Mesendoderm (in vitro differentiated cells): ENCODE data around the gene SPATA7. TPM values are rescaled to one million over a fixed set of nuclear protein-coding genes. Genes with fewer than 3 reads are reported as not detected.

ENCODE experiments used
- DNase-seq: peaks from one replicate; pipeline ENCODE4 v3.0.0; 2013
- H2AK5ac ChIP-seq: 2 replicates; pipeline ENCODE4 v1.6.1; 2013; ENCODE audit warnings: low read length, inconsistent platforms
- H2BK120ac ChIP-seq: 2 replicates; pipeline ENCODE4 v1.6.1; 2013; ENCODE audit warnings: low read depth, mild to moderate bottlenecking, low read length, moderate library complexity, mixed read lengths
- H2BK15ac ChIP-seq: replicated peaks from 2 replicates; pipeline ENCODE4 v1.6.1; 2013; ENCODE audit warnings: low read depth, mild to moderate bottlenecking, moderate library complexity
- H2BK5ac ChIP-seq: 2 replicates; pipeline ENCODE4 v1.6.1; 2013; ENCODE audit warnings: low read length, inconsistent platforms
- H3K18ac ChIP-seq: 2 replicates; pipeline ENCODE4 v1.6.1; 2013; ENCODE audit warnings: mild to moderate bottlenecking, low read length, mixed read lengths
- H3K23ac ChIP-seq: one replicate; pipeline ENCODE4 v1.6.1; 2013; ENCODE audit warnings: low read length
- H3K27ac ChIP-seq: 2 replicates; pipeline ENCODE4 v1.5.1; 2013; ENCODE audit warnings: low read depth, mild to moderate bottlenecking, inconsistent platforms, low read length, moderate library complexity
- H3K27me3 ChIP-seq: 2 replicates; pipeline ENCODE4 v1.6.1; 2013; ENCODE audit warnings: low read length, control low read depth, mild to moderate bottlenecking, inconsistent platforms; ENCODE audit not compliant: insufficient read depth, poor library complexity
- H3K36me3 ChIP-seq: 2 replicates; pipeline ENCODE4 v1.6.1; 2013; ENCODE audit warnings: low read length, inconsistent platforms; ENCODE audit not compliant: control insufficient read depth, insufficient read depth
- H3K4ac ChIP-seq: one replicate; pipeline ENCODE4 v1.6.1; 2013; ENCODE audit warnings: low read depth, mild to moderate bottlenecking, low read length, moderate library complexity
- H3K4me1 ChIP-seq: 2 replicates; pipeline ENCODE4 v1.6.1; 2013; ENCODE audit warnings: low read depth, low read length, inconsistent platforms; ENCODE audit not compliant: control insufficient read depth
- H3K4me2 ChIP-seq: 2 replicates; pipeline ENCODE4 v1.6.1; 2013; ENCODE audit warnings: low read length
- H3K4me3 ChIP-seq: 2 replicates; pipeline ENCODE4 v1.5.1; 2013; ENCODE audit warnings: mild to moderate bottlenecking, low read length
- H3K56ac ChIP-seq: one replicate; pipeline ENCODE4 v1.6.1; 2013; ENCODE audit warnings: low read length
- H3K79me1 ChIP-seq: 2 replicates; pipeline ENCODE4 v1.6.1; 2013; ENCODE audit warnings: low read length, inconsistent platforms
- H3K79me2 ChIP-seq: 2 replicates; pipeline ENCODE4 v1.6.1; 2013; ENCODE audit warnings: mild to moderate bottlenecking, low read length; ENCODE audit not compliant: control insufficient read depth, insufficient read depth
- H3K9ac ChIP-seq: 2 replicates; pipeline ENCODE4 v1.6.1; 2013; ENCODE audit warnings: low read length, inconsistent platforms
- H4K5ac ChIP-seq: one replicate; pipeline ENCODE4 v1.6.1; 2013; ENCODE audit warnings: low read length
- H4K8ac ChIP-seq: one replicate; pipeline ENCODE4 v1.6.1; 2013; ENCODE audit warnings: low read depth, mild to moderate bottlenecking, control low read depth, low read length, moderate library complexity
- WGBS: extraction: QIAGEN DNeasy Blood & Tissue Kit; methylation state at CpG from one replicate; pipeline ENCODE4 v1.1.7; 2013; ENCODE audit warnings: low lambda C conversion rate, missing lambda C conversion rate; ENCODE audit not compliant: insufficient coverage; ENCODE audit errors: extremely low coverage; 5-methylcytosine and 5-hydroxymethylcytosine counted together
- polyA plus RNA-seq, 2 experiments: library from polyadenylated mRNA; stranded (reverse); fragments of 200-250 nt; gene quantifications; one replicate each; pipeline ENCODE4 v1.2.3, GENCODE V29; 2013

The SPATA7 gene, protein sequence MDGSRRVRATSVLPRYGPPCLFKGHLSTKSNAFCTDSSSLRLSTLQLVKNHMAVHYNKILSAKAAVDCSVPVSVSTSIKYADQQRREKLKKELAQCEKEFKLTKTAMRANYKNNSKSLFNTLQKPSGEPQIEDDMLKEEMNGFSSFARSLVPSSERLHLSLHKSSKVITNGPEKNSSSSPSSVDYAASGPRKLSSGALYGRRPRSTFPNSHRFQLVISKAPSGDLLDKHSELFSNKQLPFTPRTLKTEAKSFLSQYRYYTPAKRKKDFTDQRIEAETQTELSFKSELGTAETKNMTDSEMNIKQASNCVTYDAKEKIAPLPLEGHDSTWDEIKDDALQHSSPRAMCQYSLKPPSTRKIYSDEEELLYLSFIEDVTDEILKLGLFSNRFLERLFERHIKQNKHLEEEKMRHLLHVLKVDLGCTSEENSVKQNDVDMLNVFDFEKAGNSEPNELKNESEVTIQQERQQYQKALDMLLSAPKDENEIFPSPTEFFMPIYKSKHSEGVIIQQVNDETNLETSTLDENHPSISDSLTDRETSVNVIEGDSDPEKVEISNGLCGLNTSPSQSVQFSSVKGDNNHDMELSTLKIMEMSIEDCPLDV
- polyA plus RNA-seq (2013, experiment 1 of 2): 4.0 TPM
- polyA plus RNA-seq (2013, experiment 2 of 2): 4.0 TPM

DNA sequence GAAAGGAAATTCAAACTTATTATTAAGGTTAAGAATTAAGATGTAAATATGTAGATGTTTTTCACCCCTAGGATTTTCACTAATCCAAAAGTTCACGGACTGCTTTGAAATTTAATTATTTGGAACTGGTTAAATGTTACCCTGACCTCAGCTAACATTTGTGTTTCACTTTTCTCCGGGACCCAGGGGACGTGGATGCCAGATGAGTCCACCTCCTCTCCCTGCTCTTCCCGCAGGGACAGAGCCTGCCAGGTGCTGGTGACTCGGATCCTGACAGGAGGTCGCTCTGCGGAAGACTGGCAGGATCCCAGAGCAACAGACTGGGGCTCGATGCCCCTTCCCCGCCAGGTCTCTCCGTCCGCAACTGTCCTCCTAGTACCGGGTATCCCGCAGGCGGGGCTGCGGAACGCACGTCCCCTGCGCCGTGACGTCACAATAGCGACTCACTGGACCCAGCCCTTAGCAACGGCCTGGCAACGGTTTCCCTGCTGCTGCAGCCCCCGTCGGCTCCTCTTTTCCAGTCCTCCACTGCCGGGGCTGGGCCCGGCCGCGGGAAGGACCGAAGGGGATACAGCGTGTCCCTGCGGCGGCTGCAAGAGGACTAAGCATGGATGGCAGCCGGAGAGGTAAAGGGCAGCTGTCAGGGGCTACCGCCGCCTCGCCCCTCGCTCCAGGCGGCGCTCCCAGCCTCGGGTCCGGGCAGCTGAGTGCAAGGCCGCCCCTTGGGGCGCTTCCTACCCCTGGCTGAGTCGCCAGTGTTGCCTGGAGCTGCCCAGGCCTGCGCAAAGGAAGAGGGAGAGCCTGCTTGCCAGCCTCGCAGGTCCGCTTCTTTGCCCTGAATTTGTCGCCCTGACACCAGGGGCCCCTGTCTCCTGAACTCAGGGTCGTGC lies at the start of gene SPATA7:
TSS of gene SPATA7 (plus strand) at position 446 of the 890 bp plus-strand sequence. CDS start at position 608, 162 bp downstream.
- no peak within 1 kb of the TSS for H4K5ac ChIP-seq
- peak within 1 kb of the TSS; percentile 90 for H3K56ac ChIP-seq
- H3K4ac ChIP-seq: no peak within 1 kb of the TSS
- H3K79me1 ChIP-seq: no peaks in the 10 kb centered on the region
- H2BK120ac ChIP-seq: no peak within 1 kb of the TSS
- no peak within 1 kb of the TSS for H2BK5ac ChIP-seq
- H3K36me3 ChIP-seq: no peaks in the 10 kb centered on the region
- peak within 1 kb of the TSS; percentile 87 for H3K4me2 ChIP-seq
- no peak within 1 kb of the TSS for H4K8ac ChIP-seq
- peak within 1 kb of the TSS; percentile 34 for H3K23ac ChIP-seq
- no peak within 1 kb of the TSS for H2AK5ac ChIP-seq
- H3K27ac ChIP-seq: no peak within 1 kb of the TSS
- H2BK15ac ChIP-seq: no peak within 1 kb of the TSS
- DNase-seq: peak; percentile 96
- H3K4me1 ChIP-seq: no peaks in the 10 kb centered on the region
- no CpG with 5 or more reads among the region's 50 CpGs for WGBS
- no peaks in the 10 kb centered on the region for H3K27me3 ChIP-seq
- peak within 1 kb of the TSS; percentile 78 for H3K4me3 ChIP-seq
- peak within 1 kb of the TSS; percentile 84 for H3K9ac ChIP-seq
- H3K79me2 ChIP-seq: no peaks in the 10 kb centered on the region
- H3K18ac ChIP-seq: no peak within 1 kb of the TSS

GRCh38 chr14:88340357-88340756 lies 45.1 kb upstream of the SPATA7 start:
- Histone ChIP-seq H2BK15ac (no peak overlapping the region), H3K56ac (no peak overlapping the region), H3K27me3 (no peaks in the 10 kb centered on the region), H3K9ac (no peak overlapping the region), H3K4me1 (no peaks in the 10 kb centered on the region), H3K23ac (no peak overlapping the region), H3K4me3 (no peak overlapping the region), H3K79me1 (no peaks in the 10 kb centered on the region), H3K27ac (no peak overlapping the region), H2AK5ac (no peak overlapping the region), H2BK120ac (no peak overlapping the region), H3K4me2 (no peak overlapping the region), H4K5ac (no peak overlapping the region), H3K36me3 (no peaks in the 10 kb centered on the region), H3K4ac (no peak overlapping the region), H2BK5ac (no peak overlapping the region), H3K79me2 (no peaks in the 10 kb centered on the region), H3K18ac (no peak overlapping the region), H4K8ac (no peak overlapping the region)
- DNase-seq: no peak

DNA sequence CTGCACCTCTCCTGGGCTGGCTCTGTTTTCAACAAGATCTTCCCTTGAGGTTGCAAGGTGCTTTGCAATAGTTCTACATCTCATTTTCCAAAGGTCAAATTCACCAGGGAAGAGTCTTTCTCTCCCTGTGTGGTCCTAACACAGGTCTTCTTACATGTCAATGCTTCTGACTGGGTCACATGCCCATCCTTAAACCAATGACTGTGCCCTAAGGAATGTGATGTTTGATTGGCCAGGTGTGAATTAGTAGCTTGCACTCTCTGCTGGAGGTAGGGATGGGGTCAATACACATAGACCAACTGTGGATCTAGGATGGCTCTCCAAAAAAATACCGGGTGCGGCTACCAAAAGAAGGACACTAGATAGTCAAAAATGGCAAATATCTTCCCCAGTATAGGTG lies 42.5 kb upstream of the SPATA7 start:
- Histone ChIP-seq H3K27me3 (no peaks in the 10 kb centered on the region), H2BK120ac (no peak overlapping the region), H3K4me1 (no peaks in the 10 kb centered on the region), H4K5ac (no peak overlapping the region), H3K27ac (no peak overlapping the region), H2BK15ac (no peak overlapping the region), H3K4me3 (no peak overlapping the region), H3K4me2 (no peak overlapping the region), H3K9ac (no peak overlapping the region), H3K23ac (no peak overlapping the region), H3K79me2 (no peaks in the 10 kb centered on the region), H3K18ac (no peak overlapping the region), H3K79me1 (no peaks in the 10 kb centered on the region), H3K4ac (no peak overlapping the region), H4K8ac (no peak overlapping the region), H2AK5ac (no peak overlapping the region), H3K56ac (no peak overlapping the region), H3K36me3 (no peaks in the 10 kb centered on the region), H2BK5ac (no peak overlapping the region)
- no CpG with 5 or more reads among the region's 2 CpGs for WGBS
- DNase-seq: peak; percentile 44

- Histone ChIP-seq H4K5ac (no peak overlapping the region), H2BK5ac (no peak overlapping the region), H3K56ac (no peak overlapping the region), H2BK15ac (no peak overlapping the region), H4K8ac (no peak overlapping the region), H3K4ac (no peak overlapping the region), H3K36me3 (no peaks in the 10 kb centered on the region), H3K4me2 (no peak overlapping the region), H3K79me1 (no peaks in the 10 kb centered on the region), H3K23ac (no peak overlapping the region), H3K79me2 (no peaks in the 10 kb centered on the region), H3K27me3 (no peaks in the 10 kb centered on the region), H3K18ac (no peak overlapping the region), H2BK120ac (no peak overlapping the region), H3K27ac (no peak overlapping the region), H3K9ac (no peak overlapping the region), H3K4me3 (no peak overlapping the region), H2AK5ac (no peak overlapping the region), H3K4me1 (no peaks in the 10 kb centered on the region)
- DNase-seq: no peak
- WGBS: 100% methylated on average over 1 of the region's 5 CpGs
These were observed 39.3 kb upstream of the SPATA7 start for GRCh38 chr14:88346048-88346639.

- Histone ChIP-seq H2BK120ac (no peak overlapping the region), H3K18ac (no peak overlapping the region), H3K9ac (no peak overlapping the region), H3K27ac (no peak overlapping the region), H2BK15ac (no peak overlapping the region), H3K4me1 (no peaks in the 10 kb centered on the region), H2AK5ac (no peak overlapping the region), H3K36me3 (no peaks in the 10 kb centered on the region), H4K5ac (no peak overlapping the region), H3K56ac (no peak overlapping the region), H3K4me2 (no peak overlapping the region), H3K23ac (no peak overlapping the region), H3K27me3 (no peaks in the 10 kb centered on the region), H4K8ac (no peak overlapping the region), H3K4ac (no peak overlapping the region), H3K4me3 (no peak overlapping the region), H3K79me1 (no peaks in the 10 kb centered on the region), H2BK5ac (no peak overlapping the region), H3K79me2 (no peaks in the 10 kb centered on the region)
- WGBS: no CpG with 5 or more reads among the region's 3 CpGs
- peak; percentile 23 for DNase-seq
These were observed 36.9 kb upstream of the SPATA7 start for GRCh38 chr14:88348546-88348945.
